HG03378 (cell line): ENCODE data around the gene GAPDH.
"Not testable (repeated sequence)": the region's sequence is repeated elsewhere in the genome, so short reads cannot be mapped to it uniquely, and the experiment has no call there.

Experiments
- ATAC-seq: cut with Tn5 transposase; IDR thresholded peaks from one replicate; pipeline ENCODE4 v1.9.1; 2021; ENCODE audit warnings: mild to moderate bottlenecking, moderate library complexity; ENCODE audit not compliant: unreplicated experiment

The GAPDH gene

GRCh38 chr12:6528539-6529235 lies 5.6 kb upstream of the GAPDH start:
- ATAC-seq, result no peak

- no peak for ATAC-seq
Observed at GRCh38 chr12:6529291-6529737, 5.0 kb upstream of the GAPDH start.

- no peak for ATAC-seq
Observed at GRCh38 chr12:6530576-6531260, 3.6 kb upstream of the GAPDH start.

GRCh38 chr12:6532051-6532926 lies 2.0 kb upstream of the GAPDH start:
- ATAC-seq, result no peak

- no peak for ATAC-seq
Observed at GRCh38 chr12:6532927-6533652, 1.2 kb upstream of the GAPDH start.

- no peak for ATAC-seq
Observed at GRCh38 chr12:6533653-6533922, 729 bp upstream of the GAPDH start.

- ATAC-seq, result no peak
Observed at GRCh38 chr12:6534695-6534944, 303 bp downstream of the GAPDH start.

- no peak for ATAC-seq
Observed at GRCh38 chr12:6534945-6535696, 804 bp downstream of the GAPDH start.

GRCh38 chr12:6535697-6535946 lies 1.3 kb downstream of the GAPDH start:
- no peak for ATAC-seq

- ATAC-seq, result no peak
Observed at GRCh38 chr12:6535960-6536847, 1.9 kb downstream of the GAPDH start.

GRCh38 chr12:6536894-6537579 lies 2.7 kb downstream of the GAPDH start:
- no peak for ATAC-seq

- ATAC-seq, result not testable (repeated sequence)
Observed at GRCh38 chr12:6537580-6538419, 3.5 kb downstream of the GAPDH start.

- ATAC-seq, result no peak
Observed at GRCh38 chr12:6538420-6539313, 4.3 kb downstream of the GAPDH start.

GRCh38 chr12:6539314-6539682 lies 5.0 kb downstream of the GAPDH start:
- ATAC-seq, result no peak

- ATAC-seq, result no peak
Observed at GRCh38 chr12:6539707-6540134, 5.4 kb downstream of the GAPDH start.

- no peak for ATAC-seq
Observed at GRCh38 chr12:6540181-6540877, 6.0 kb downstream of the GAPDH start.
